ENCODE measurements around the gene STXBP2. TPM values are rescaled to one million over a fixed set of nuclear protein-coding genes. Genes with fewer than 3 reads are reported as not detected.

The STXBP2 gene
- total RNA-seq, 1 donor from 2014 or later, result 2.4 TPM

DNA sequence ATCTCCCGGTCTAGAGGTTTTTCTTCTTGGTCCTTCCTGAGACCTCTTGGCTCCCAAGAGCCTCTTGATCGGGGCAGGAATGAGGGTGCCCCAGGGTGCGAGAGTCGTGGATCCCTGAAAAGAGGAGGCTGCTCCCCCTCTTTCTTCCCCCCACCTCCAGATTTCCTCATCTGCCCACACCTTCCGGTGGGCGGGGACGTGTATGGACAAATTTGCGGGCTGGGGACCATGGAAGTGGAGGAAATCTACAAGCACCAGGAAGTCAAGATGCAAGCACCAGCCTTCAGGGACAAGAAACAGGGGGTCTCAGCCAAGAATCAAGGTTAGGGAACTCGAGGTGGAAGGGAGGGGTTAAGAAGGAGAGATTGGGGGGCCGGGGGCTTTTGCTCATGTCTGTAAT lies 39.9 kb downstream of the STXBP2 start, which contains the start of gene MCEMP1:
TSS of gene MCEMP1 (plus strand) at position 237 of the 400 bp plus-strand sequence. CDS start at position 268, 31 bp downstream.
- FAIRE-seq (no peak), DNase-seq (ENCODE audit: low spot score in 2 of 2) (no peak)

DNA sequence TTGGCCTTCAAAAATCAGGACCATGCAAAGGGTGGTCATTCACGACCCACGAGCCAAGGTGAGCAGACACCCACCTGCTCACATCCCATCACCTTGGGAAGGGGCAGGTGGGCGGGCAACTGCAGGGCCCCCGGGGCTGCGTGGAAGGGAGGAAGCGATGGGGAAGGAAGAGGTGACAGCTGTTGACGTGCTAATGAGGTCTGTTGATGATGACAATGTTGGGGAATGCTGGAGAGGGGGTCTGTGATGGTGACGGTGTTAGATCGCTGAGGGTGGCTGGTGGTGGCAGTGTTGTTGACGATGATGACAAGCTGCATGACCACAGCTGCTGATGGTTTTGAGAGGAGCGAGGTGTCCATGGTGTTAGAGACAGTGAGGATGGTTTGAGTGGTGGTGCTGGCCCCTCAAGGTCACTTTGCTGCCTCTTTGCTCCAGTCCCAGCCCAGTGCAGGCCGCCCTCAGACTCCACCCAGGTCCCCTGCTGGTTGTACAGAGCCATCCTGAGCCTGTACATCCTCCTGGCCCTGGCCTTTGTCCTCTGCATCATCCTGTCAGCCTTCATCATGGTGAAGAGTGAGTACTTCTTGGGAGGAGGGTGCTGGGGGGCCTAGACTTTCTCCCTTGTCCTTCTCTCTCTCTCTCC lies 40.9 kb downstream of the STXBP2 start:
- no peak for DNase-seq (ENCODE audit: low spot score in 2 of 2)

DNA sequence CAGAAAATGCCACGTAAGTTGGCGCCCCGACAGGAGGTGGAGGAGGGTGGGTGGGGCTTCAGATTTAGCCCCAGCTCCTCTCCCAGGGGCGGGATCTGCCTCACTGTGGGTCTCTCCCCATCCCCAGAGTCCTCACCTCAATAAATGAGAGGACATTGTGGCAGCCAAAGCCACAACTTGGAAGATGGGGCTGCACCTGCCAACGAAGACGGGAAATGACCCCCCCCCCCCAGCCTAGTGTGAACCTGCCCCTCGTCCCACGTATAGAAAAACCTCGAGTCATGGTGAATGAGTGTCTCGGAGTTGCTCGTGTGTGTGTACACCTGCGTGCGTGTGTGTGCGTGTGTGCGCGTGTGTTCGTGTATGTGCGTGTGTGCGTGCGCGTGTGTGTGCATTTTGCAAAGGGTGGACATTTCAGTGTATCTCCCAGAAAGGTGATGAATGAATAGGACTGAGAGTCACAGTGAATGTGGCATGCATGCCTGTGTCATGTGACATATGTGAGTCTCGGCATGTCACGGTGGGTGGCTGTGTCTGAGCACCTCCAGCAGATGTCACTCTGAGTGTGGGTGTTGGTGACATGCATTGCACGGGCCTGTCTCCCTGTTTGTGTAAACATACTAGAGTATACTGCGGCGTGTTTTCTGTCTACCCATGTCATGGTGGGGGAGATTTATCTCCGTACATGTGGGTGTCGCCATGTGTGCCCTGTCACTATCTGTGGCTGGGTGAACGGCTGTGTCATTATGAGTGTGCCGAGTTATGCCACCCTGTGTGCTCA lies 42.3 kb downstream of the STXBP2 start:
- no peak for DNase-seq (ENCODE audit: low spot score in 2 of 2)
- no peak for FAIRE-seq

More for the DNA sequence above, 40.9 kb downstream of the STXBP2 start:
- FAIRE-seq, result no peak

DNA sequence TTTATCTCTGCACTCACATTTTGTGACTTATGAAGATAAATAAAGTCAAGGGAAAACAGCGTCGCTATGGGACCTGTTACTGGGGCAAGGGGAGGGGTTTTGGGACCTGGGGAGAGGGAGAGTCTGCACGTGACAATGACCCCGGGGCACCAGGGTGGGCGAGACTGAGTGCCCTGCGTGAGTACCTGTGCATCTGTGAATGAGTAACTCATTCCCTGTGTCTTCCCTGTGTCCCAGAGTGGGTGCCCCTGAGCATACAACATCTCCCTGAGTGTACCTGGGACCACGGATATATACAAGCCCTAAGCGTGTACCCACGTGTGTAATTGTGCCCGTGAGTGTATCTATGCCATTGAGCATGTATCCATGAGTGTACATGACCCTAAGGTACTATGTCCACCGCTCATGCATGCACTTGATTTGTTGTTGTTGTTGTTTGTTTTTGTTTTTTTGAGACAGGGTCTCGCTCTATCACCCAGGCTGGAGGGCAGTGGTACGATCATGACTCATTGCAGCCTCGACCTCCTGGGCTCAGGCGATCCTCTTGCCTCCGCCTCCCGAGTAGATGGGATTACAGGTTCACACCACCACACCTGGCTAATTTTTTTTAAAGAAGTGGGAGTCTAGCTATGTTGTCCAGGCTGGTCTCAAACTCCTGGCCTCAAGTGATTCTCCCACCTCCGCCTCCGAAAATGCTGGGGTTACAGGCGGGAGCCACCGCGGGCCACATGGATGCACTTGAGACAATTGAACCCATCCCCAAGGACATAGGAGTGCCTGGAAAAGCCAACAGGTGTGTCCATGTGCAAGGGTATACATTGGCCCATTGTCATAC lies 43.1 kb downstream of the STXBP2 start:
- DNase-seq (ENCODE audit: low spot score in 2 of 2) (no peak), FAIRE-seq (no peak)

DNA sequence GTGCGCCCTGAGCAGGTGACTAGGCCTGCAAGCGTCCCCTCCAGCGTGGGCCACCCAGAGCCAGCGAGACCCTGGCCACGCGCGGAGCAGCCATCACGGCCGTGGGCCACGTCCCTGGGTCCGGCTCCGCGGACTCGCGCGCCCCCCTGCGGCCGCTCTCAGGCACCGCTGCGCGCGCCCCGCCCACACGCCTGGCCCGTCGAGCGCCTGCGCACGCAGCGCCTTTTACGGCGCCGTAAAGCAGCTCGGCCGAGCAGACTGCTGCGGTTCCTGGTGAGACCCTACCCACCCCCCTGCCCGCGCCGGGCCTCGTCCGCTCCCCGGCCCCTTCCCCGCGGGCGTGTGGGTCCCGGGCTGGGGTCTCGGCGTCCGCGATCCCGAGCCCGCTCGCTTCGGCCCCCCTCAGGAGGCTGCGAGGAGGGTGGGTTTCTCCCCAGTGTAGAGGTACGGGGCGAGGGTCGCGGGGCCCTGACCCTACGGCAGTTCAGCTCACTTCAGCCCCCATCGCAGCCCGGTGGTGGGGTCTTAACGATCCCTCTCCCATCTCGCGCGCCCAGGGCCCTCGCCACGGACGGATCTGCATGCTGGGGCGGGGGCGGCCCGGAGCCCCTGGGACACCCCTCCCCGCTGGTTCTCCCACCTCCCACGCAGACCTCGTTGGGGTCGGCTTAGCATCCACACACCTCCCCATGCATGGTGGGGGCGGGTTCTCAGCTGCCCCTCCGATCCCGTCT lies 43.9 kb downstream of the STXBP2 start, which contains the start of gene TRAPPC5:
TSS of gene TRAPPC5 (plus strand) at position 228 of the 734 bp plus-strand sequence. CDS start 1,421 bp downstream, outside the sequence.
- DNase-seq (ENCODE audit: low spot score in 2 of 2) (peak; percentile 93 to 97), FAIRE-seq (no peak)

DNA sequence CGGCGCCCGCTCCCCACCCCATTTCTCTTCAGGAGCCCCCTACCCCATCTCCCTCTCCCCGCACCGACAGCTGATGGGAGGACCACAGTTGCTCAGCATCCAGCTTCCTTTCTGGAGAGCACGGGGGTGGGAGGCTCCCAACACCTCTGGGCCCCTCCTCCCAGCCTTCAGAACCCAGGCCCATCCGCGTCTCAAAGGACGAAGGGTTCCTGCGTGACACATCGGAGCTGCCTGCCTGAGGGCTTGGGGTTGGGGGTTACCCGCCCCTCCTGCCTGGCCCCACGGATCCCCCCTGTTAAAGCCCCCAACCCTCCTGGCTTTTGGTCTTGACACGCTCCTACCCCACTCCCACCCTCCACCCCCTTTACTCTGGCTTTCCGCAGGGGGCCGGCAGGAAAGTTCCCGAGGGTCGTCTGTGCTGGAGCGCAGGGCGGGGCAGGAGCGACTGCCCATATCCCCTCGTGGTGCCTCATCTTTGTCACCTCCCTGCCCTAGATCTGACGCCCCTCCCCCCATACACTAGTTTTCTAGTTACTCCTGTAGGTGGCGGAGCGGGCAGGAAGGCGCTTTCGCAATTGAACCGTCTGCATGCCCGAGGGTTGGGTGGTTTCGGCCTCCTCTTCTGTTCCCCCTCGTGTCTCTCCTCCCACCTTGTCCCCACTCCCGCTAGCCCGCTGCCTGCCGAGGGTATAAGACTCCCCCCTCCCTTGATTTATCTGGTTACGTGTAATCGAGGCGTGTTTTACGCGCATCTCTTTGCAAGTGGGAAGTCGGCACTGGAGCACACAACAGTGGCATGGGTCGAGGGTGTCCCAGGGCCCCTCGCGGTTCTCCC lies 44.6 kb downstream of the STXBP2 start:
- DNase-seq (ENCODE audit: low spot score in 2 of 2), result peak; percentile 80 to 83
- no peak for FAIRE-seq

DNA sequence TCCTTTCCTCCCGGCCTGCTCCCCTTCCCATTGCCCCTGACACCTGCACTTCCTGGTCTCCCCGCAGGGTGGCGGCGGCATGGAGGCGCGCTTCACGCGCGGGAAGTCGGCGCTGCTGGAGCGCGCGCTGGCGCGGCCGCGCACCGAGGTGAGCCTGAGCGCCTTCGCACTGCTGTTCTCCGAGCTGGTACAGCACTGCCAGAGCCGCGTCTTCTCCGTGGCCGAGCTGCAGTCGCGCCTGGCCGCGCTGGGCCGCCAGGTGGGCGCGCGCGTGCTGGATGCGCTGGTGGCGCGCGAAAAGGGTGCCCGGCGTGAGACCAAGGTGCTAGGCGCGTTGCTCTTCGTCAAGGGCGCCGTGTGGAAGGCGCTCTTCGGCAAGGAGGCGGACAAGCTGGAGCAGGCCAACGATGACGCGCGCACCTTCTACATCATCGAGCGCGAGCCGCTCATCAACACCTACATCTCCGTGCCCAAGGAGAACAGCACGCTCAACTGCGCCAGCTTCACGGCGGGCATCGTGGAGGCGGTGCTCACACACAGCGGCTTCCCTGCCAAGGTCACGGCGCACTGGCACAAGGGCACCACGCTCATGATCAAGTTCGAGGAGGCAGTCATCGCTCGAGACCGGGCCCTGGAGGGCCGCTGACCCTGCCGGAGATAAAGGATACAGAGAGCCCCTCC lies 45.4 kb downstream of the STXBP2 start:
- no peak for FAIRE-seq
- no peak for DNase-seq (ENCODE audit: low spot score in 2 of 2)

DNA sequence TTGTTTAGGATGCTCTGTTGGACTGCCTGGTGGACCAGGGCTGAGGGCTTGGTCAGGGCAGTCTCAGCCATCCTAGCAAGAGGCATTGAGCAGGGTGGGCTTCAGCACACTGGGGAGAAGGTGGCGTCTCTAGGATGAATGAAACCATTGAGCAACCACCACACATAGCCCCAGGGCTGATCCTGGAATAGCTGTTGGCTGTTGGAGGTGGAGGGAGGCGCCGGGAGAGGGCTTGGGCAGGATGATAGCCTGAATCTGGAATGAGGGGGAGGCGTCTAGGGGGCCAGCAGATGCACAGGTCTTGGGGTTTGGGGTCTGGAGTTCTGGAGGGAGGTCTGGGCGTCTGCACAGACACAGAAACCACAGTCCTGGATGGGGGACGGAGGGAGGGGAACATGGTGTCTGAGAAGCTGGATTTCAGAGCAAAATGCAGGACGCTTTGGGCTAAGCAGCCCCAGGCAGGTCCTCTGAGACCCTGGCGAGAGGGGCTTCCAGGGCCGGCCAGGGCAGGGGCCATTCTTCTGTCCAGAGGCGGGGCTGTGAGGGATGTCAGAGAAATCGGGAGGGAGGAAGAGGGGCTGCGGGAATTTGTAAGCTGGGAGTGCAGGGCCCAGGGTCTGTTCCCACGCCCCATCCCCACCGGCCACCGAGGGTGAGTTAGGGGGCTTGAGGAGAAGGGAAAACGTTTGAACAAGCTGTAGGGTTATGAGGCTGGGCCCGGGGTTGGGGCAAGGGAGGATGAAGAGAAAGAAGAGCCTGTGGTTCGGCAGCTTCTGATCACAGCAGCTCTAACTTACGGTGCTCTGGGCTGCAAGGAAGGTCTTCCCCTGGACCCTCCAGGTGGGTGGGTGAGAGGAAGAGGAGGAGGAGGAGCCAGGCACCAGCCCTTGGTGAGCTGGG lies 48.9 kb downstream of the STXBP2 start:
- FAIRE-seq (no peak), DNase-seq (ENCODE audit: low spot score in 2 of 2) (no peak)

DNA sequence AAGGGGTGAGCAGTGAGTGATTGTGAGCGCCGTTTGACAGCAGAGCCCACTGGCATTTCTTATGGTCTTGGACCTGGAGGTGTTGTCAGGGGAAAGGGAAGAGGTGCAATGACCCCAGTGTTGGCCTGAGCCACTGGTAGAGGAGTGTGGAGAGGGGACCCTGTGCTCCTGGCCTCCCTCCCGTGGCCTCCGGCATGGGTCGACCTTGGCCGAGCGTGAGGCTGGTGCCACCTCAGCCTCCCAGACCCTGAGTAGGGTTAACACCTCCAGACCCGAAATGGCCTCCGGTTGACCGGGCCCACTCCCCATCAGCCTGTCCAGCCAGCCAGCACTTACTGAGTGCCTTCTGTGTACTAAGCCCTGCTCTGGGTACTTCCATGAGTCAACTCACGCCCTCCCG lies 50.3 kb downstream of the STXBP2 start:
- no peak for DNase-seq (ENCODE audit: low spot score in 2 of 2)
- FAIRE-seq, result no peak

DNA sequence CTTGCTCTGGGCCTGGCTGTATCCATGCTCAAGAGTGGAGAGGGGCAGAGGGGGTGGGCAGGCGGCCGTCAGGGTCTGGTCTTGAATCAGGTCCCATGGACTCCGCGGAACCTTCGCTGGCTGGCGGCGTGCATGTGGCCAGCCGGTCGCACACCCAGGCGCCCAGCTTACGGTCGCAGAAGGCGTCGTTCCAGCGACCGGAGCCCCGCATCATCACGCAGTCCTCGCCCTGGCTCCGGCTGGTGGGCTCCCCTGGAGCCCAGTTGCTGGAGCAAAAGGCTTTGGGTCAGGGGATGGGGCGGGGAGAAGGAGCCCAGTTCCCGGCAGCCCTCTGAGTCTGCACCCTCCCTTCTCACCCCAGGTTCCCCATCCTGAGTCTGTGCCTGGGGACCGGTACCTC lies 52.3 kb downstream of the STXBP2 start:
- FAIRE-seq (no peak), DNase-seq (ENCODE audit: low spot score in 2 of 2) (no peak)

DNA sequence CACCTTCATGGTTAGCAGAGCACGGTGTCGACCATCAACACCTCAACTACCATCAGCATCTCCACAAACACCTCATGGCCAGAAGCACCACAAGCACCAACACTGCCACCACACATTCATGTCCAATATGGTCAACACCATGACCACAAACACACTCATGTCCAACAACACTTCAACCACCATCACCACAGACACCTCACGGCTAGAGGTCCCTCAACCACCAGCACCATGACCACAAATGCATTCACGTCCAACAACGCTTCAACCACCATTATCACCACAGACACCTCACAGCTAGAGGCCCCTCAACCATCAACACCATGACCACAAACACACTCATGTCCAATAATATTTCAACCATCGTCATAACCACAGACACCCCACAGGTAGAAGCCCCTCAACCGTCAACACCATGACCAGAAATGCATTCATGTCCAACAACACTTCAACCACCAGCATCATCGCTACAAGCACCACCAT lies 53.9 kb downstream of the STXBP2 start:
- FAIRE-seq (no peak), DNase-seq (ENCODE audit: low spot score in 2 of 2) (no peak)

DNA sequence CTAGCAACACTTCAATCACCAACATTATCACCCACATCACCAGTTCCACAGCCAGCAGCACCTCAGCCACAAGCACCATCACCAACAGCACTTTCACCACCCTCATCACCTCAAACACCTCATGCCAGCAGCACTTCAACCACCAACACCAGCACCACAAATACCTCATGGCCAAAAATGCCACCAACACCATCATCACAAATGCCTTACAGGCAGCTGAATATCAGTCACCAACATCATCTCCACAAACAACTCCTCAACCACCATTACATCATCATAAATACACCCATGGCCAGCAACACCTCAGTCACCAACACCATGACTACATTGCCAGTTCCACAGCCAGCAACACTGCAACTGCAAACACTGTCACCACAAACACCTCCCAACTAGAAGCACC lies 54.6 kb downstream of the STXBP2 start:
- FAIRE-seq, result no peak

DNA sequence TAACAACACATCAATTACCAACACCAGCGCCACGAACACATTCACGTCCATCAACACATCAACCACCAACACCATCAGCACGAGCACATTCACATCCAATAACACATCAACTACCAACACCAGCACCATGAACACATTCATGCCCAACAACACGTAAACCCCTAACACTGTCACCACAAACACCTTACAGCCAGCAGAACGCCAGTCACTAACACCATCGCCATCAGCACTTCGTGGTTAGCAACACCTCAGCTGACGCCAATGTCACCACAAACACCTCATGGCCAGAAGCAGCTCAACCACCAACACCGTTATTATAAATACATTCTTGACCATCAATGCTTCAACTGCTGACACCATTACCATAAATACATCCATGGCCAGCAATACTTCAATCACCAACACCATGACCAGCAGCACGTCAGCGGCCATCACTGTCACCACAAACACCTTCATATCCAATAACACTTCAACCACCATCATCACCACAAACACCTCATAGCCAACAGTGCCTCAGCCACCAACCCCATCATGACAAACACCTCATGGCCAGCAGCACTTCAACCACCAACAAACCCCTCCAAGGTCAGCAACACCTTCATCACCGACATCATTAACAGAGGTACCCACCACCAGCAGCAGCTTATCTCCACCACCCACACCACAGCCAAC lies 55.6 kb downstream of the STXBP2 start:
- FAIRE-seq, result no peak
- DNase-seq (ENCODE audit: low spot score in 2 of 2), result no peak

More for the DNA sequence above, 54.6 kb downstream of the STXBP2 start:
- no peak for DNase-seq (ENCODE audit: low spot score in 2 of 2)

DNA sequence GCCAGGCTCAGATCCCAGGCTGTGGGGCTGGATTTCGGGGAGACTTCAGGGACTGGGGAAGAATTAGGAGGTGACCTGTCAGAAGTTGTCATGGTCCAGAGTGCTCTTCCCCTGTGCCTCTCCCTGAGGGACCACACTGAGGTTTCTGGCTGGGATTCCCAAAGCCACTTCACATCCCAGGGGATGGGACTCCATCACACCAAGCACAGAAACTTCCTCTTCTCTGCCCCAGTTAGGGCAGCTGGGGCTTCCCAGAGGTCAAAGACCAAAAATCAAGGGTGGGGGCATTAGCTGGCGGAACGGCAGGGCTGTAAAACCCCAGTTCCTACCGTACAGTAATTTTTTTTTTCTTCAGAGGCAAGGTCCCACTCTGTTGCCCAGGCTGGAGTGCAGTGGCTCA lies 57.6 kb downstream of the STXBP2 start:
- DNase-seq (ENCODE audit: low spot score in 2 of 2) (no peak), FAIRE-seq (no peak)

Measured in frontal cortex (tissue), 4 donors.